OCI-LY7 (cell line): Measurements from ENCODE around the gene A1CF.
"Not testable (repeated sequence)": the region's sequence is repeated elsewhere in the genome, so short reads cannot be mapped to it uniquely, and the experiment has no call there.

Experiments used
- EZH2phosphoT487 ChIP-seq: fragments of 200-600 bp; sonication (generic); IDR thresholded peaks from 2 replicates; pipeline ENCODE4 v1.6.1; 2018; ENCODE audit warnings: low read depth, borderline replicate concordance, mild to moderate bottlenecking, mixed run types, antibody characterized with exemption, low read length, moderate library complexity, mixed read lengths
- TF ChIP-seq, protein P1 (sequence below): fragments of 200-600 bp; sonication (generic); conservative IDR thresholded peaks from 2 replicates; pipeline ENCODE4 v1.5.1; 2014; ENCODE audit warnings: mild to moderate bottlenecking, antibody characterized with exemption, low read length, moderate library complexity, mixed read lengths

DNA sequence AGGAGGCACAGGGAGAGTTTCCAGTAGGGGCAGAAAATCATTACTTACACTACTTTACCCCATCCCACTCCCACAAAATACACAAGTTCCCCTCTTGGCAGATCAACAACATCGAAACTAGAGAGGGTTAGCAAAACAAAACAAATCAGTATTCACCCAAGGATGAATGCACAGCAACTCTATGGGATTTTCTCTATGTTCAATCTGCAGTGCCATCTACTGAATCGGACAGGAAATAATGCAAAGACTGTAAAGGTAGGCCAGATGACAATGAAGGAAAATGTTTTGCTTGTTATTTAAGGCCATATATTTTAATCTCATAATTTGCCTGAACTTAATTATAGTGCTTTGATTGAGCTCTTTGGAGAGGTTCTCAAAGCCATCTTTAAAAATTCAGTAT, 110.6 kb downstream of the A1CF start:
- TF ChIP-seq, protein P1, sequence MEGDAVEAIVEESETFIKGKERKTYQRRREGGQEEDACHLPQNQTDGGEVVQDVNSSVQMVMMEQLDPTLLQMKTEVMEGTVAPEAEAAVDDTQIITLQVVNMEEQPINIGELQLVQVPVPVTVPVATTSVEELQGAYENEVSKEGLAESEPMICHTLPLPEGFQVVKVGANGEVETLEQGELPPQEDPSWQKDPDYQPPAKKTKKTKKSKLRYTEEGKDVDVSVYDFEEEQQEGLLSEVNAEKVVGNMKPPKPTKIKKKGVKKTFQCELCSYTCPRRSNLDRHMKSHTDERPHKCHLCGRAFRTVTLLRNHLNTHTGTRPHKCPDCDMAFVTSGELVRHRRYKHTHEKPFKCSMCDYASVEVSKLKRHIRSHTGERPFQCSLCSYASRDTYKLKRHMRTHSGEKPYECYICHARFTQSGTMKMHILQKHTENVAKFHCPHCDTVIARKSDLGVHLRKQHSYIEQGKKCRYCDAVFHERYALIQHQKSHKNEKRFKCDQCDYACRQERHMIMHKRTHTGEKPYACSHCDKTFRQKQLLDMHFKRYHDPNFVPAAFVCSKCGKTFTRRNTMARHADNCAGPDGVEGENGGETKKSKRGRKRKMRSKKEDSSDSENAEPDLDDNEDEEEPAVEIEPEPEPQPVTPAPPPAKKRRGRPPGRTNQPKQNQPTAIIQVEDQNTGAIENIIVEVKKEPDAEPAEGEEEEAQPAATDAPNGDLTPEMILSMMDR = peak; percentile 38; the same call in 1 of the 2 replicates
- TF ChIP-seq EZH2phosphoT487 = not testable (repeated sequence)
